Hepatocyte (in vitro differentiated cells): ENCODE measurements around the gene RSPH1. TPM values are rescaled to one million over a fixed set of nuclear protein-coding genes. Genes with fewer than 3 reads are reported as not detected.

Source experiments
- DNase-seq: peaks from one replicate; pipeline ENCODE4 v3.0.0-alpha.2; 2016; ENCODE audit warnings: low spot score
- H2AFZ ChIP-seq: fragments of 200-600 bp; sonication (generic); 2 replicates; pipeline ENCODE4 v1.6.0; 2016; ENCODE audit warnings: antibody characterized with exemption, mild to moderate bottlenecking
- H3K27ac ChIP-seq: fragments of 200-600 bp; sonication (generic); 2 replicates; pipeline ENCODE4 v1.5.1; 2016; ENCODE audit warnings: mild to moderate bottlenecking
- H3K27me3 ChIP-seq: fragments of 200-600 bp; sonication (generic); 2 replicates; pipeline ENCODE4 v1.6.1; 2016
- H3K36me3 ChIP-seq: fragments of 200-600 bp; sonication (generic); replicated peaks from 2 replicates; pipeline ENCODE4 v1.5.1; 2016; ENCODE audit warnings: low read depth; ENCODE audit not compliant: insufficient read depth
- H3K4me1 ChIP-seq: fragments of 200-600 bp; sonication (generic); 2 replicates; pipeline ENCODE4 v1.5.1; 2016; ENCODE audit warnings: mild to moderate bottlenecking, moderate library complexity; ENCODE audit not compliant: insufficient read depth
- H3K4me2 ChIP-seq: fragments of 200-600 bp; sonication (generic); 2 replicates; pipeline ENCODE4 v1.6.0; 2016
- H3K4me3 ChIP-seq: fragments of 200-600 bp; sonication (generic); 2 replicates; pipeline ENCODE4 v1.5.1; 2016; ENCODE audit warnings: mild to moderate bottlenecking
- H3K79me2 ChIP-seq: fragments of 200-600 bp; sonication (generic); 2 replicates; pipeline ENCODE4 v1.6.0; 2017; ENCODE audit warnings: mild to moderate bottlenecking
- H3K9me2 ChIP-seq: fragments of 200-600 bp; sonication (generic); replicated peaks from 2 replicates; pipeline ENCODE4 v1.6.0; 2017; ENCODE audit warnings: mild to moderate bottlenecking; ENCODE audit not compliant: insufficient read depth
- H3K9me3 ChIP-seq: fragments of 200-600 bp; sonication (generic); 2 replicates; pipeline ENCODE4 v1.5.1; 2016; ENCODE audit warnings: low read depth, mild to moderate bottlenecking
- H4K20me1 ChIP-seq: fragments of 200-600 bp; sonication (generic); 2 replicates; pipeline ENCODE4 v1.6.0; 2016; ENCODE audit warnings: mild to moderate bottlenecking; ENCODE audit not compliant: insufficient read depth, poor library complexity, severe bottlenecking
- EZH2 ChIP-seq: fragments of 200-600 bp; sonication (generic); IDR thresholded peaks from 2 replicates; pipeline ENCODE4 v1.6.1; 2016; ENCODE audit warnings: antibody characterized with exemption, mild to moderate bottlenecking, borderline replicate concordance
- EZH2phosphoT487 ChIP-seq: fragments of 200-600 bp; sonication (generic); IDR thresholded peaks from one replicate; pipeline ENCODE4 v1.6.1; 2018; ENCODE audit warnings: antibody characterized with exemption, mild to moderate bottlenecking, low read depth, moderate library complexity; ENCODE audit not compliant: unreplicated experiment, severe bottlenecking
- WGBS: methylation state at CpG from one replicate; pipeline ENCODE4 v1.1.6; 2016; ENCODE audit warnings: low lambda C conversion rate; ENCODE audit errors: missing lambda C conversion rate; 5-methylcytosine and 5-hydroxymethylcytosine counted together
- polyA plus RNA-seq: library from polyadenylated mRNA; unstranded; fragments of >200 nt; fragmentation: Nextera tagmentation; extraction: Ambion mirVana; gene quantifications from 2 replicates; pipeline ENCODE4 v1.2.1, GENCODE V29; 2016
- total RNA-seq: library from RNA; depleted of rRNA; stranded (reverse); fragments of >200 nt; gene quantifications from 2 replicates; pipeline ENCODE4 v1.2.3, GENCODE V29; 2014
- TF ChIP-seq, protein P1 (sequence below): fragments of 200-600 bp; sonication (generic); IDR thresholded peaks from 2 replicates; pipeline ENCODE4 v1.5.1; 2016; ENCODE audit warnings: antibody characterized with exemption, mild to moderate bottlenecking; ENCODE audit not compliant: poor library complexity

RSPH1 gene
- total and polyA plus RNA-seq, 2 experiments from 2014 or later: 1.3 to 1.8 TPM

DNA sequence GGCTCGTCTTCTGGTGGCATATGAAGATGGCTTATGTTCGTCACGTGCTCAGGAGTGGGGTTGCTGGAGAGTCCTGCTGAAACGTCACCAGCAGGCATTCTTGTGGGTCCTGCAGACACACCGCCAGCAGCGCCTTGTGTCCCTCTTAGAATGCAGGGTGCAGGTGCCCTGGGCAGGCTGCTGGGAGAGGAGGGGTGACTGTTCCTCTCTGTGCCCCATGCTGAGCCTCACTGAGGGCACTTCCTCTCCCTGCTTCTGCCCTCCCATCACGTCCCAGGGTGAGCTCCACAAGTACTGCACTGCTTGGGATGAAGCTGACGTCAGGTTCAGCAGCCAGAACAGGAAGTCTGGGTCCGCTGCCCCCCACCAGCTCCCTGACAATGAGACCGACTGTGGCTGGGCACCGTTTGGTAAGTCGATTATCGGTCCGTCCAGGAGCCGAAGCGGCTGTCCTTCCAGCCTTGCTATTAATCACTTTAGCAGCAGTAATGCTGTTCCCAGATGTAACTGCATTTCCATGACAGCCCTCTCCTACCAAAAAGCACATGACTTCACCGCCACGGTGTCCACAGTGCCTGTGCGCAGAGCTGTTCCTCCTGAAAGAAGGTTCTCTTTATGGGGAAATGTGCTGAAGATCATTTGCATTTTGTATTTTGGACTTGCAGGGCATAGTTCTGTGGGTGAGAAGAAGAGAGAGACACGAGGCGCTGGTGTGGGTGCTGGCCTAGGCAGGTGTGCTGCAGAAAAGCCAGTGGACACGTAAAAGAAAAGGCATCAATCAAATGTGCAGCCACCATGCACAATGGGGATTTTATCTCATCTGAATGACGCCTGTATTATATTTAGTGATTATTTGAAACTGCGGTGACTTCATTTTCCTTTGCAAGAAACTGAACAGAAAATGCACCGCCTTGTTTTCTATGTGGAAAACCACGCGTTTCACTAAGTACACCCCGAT is 38.7 kb upstream of the RSPH1 start:
- H3K27me3 ChIP-seq: no peaks in the 10 kb centered on the region
- no peak overlapping the region for H3K27ac ChIP-seq
- no peak overlapping the region for H3K4me2 ChIP-seq
- no peak overlapping the region for H2AFZ ChIP-seq
- TF ChIP-seq, protein P1, sequence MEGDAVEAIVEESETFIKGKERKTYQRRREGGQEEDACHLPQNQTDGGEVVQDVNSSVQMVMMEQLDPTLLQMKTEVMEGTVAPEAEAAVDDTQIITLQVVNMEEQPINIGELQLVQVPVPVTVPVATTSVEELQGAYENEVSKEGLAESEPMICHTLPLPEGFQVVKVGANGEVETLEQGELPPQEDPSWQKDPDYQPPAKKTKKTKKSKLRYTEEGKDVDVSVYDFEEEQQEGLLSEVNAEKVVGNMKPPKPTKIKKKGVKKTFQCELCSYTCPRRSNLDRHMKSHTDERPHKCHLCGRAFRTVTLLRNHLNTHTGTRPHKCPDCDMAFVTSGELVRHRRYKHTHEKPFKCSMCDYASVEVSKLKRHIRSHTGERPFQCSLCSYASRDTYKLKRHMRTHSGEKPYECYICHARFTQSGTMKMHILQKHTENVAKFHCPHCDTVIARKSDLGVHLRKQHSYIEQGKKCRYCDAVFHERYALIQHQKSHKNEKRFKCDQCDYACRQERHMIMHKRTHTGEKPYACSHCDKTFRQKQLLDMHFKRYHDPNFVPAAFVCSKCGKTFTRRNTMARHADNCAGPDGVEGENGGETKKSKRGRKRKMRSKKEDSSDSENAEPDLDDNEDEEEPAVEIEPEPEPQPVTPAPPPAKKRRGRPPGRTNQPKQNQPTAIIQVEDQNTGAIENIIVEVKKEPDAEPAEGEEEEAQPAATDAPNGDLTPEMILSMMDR: no peak
- TF ChIP-seq EZH2: no peak
- no peak for TF ChIP-seq EZH2phosphoT487
- no peaks in the 10 kb centered on the region for H3K9me2 ChIP-seq
- H3K4me1 ChIP-seq: peaks cover 4% of the 10 kb centered on the region
- H3K79me2 ChIP-seq: peaks cover 17% of the 10 kb centered on the region
- H3K4me3 ChIP-seq: no peak overlapping the region
- no peak for DNase-seq
- H3K9me3 ChIP-seq: no peaks in the 10 kb centered on the region
- no peaks in the 10 kb centered on the region for H3K36me3 ChIP-seq
- no peaks in the 10 kb centered on the region for H4K20me1 ChIP-seq
- WGBS: 86% methylated on average over 28 of the region's 28 CpGs

DNA sequence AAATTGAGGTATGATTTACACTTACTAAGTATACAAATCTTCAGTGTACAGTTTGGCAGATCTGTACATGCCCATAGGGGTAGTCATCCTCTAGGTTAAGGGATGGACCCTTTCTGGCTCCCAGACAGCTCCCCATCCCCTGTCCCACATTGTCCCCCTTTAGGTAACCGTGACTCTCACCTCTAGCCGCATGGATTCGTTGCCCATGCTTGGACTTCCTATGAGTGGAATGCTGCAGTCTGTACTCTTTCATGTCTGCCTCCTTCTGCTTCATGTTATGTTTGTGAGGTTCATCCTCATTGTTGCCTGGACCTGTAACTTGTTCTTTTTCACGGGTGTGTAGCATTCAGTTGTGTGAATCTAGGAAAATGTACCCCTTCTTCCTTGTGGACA is 37.9 kb upstream of the RSPH1 start:
- peaks cover 4% of the 10 kb centered on the region for H3K4me1 ChIP-seq
- 91% methylated on average over 4 of the region's 4 CpGs for WGBS
- no peak for DNase-seq
- H3K9me3 ChIP-seq: no peaks in the 10 kb centered on the region
- peaks cover 22% of the 10 kb centered on the region for H3K79me2 ChIP-seq
- H3K9me2 ChIP-seq: no peaks in the 10 kb centered on the region
- TF ChIP-seq EZH2phosphoT487 (no peak), EZH2 (no peak)
- TF ChIP-seq, protein P1: no peak
- H2AFZ ChIP-seq: no peak overlapping the region
- no peak overlapping the region for H3K27ac ChIP-seq
- H4K20me1 ChIP-seq: no peaks in the 10 kb centered on the region
- H3K27me3 ChIP-seq: no peaks in the 10 kb centered on the region
- no peak overlapping the region for H3K4me2 ChIP-seq
- no peaks in the 10 kb centered on the region for H3K36me3 ChIP-seq
- H3K4me3 ChIP-seq: no peak overlapping the region

DNA sequence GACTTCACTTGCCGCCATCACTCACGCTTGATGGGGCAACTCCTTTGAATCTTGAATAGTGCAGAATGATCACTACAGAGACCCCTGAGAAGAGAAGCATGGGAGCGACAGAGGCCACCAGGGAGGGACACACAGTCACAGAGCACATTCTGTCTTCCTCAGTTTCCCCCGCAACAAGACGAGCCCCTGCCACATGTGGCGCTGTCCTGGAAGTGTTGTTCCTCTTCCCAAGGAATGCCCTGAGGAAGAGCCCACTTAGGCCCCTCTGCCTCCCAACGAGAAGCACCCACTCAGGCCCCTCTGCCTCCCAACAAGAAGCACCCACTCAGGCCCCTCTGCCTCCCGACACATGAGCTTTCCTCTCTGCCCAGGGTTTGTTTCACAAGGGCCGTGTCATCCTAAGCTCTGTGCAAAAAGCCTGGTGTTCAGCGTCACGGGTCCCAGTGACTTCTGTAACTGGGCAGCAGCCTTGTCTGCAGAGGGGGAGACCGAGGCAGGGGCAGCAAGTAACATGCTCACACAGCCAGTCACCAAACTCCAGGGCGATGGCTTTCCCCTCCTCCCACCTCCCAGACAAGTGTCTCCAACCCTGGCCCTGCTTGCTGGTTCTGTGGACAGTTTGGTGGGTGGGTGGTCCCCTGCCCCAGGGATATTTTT is 37.4 kb upstream of the RSPH1 start:
- no peak for DNase-seq
- Histone ChIP-seq H3K27me3 (no peaks in the 10 kb centered on the region), H4K20me1 (no peaks in the 10 kb centered on the region), H3K4me3 (no peak overlapping the region), H3K27ac (no peak overlapping the region), H3K4me1 (peaks cover 4% of the 10 kb centered on the region), H2AFZ (no peak overlapping the region), H3K9me2 (no peaks in the 10 kb centered on the region), H3K9me3 (no peaks in the 10 kb centered on the region), H3K4me2 (no peak overlapping the region), H3K36me3 (no peaks in the 10 kb centered on the region), H3K79me2 (peaks cover 24% of the 10 kb centered on the region)
- no peak for TF ChIP-seq EZH2phosphoT487
- TF ChIP-seq EZH2: no peak
- TF ChIP-seq, protein P1: no peak
- WGBS: 95% methylated on average over 13 of the region's 13 CpGs
